Vagina (tissue), 2 donors: ENCODE measurements around the gene ADAMTS12. TPM values are rescaled to one million over a fixed set of nuclear protein-coding genes. Genes with fewer than 3 reads are reported as not detected.

Experiments used
- DNase-seq, 2 donors: peaks; one replicate each; pipeline ENCODE4 v3.0.0-alpha.2; 2017; ENCODE audit errors: extremely low spot score in 2 of 2
- H3K27ac ChIP-seq: fragments of 200-600 bp; sonication (generic); one replicate; pipeline ENCODE4 v1.5.1; 2019
- H3K27me3 ChIP-seq: fragments of 200-600 bp; sonication (generic); one replicate; pipeline ENCODE4 v1.5.1; 2019
- H3K36me3 ChIP-seq, 2 donors: fragments of 200-600 bp; sonication (generic); one replicate each; pipeline ENCODE4 v1.5.1; 2017 to 2019
- H3K4me1 ChIP-seq: fragments of 200-600 bp; sonication (generic); one replicate; pipeline ENCODE4 v1.5.1; 2019
- H3K4me3 ChIP-seq, 2 donors: fragments of 200-600 bp; sonication (generic); 1 replicate in 1 of 2; 2 replicates in 1 of 2; pipeline ENCODE4 v1.5.1; 2016 to 2019
- H3K9me3 ChIP-seq: fragments of 200-600 bp; sonication (generic); one replicate; pipeline ENCODE4 v1.5.1; 2019
- POLR2A ChIP-seq, 2 donors: fragments of 450-650 bp; IDR thresholded peaks; one replicate each; pipeline ENCODE4 v1.6.1; 2017; ENCODE audit warnings: antibody characterized with exemption in 2 of 2, mild to moderate bottlenecking in 2 of 2, moderate library complexity in 2 of 2
- POLR2AphosphoS5 ChIP-seq, 2 donors: sonication (generic); formaldehyde crosslinking; IDR thresholded peaks; one replicate each; pipeline ENCODE4 v1.9.0; 2017; ENCODE audit warnings: antibody characterized with exemption in 2 of 2, mild to moderate bottlenecking in 2 of 2, low read depth in 1 of 2; ENCODE audit not compliant: insufficient read depth in 1 of 2
- intact Hi-C: fragments of 100-400 bp; cut with DNase I; formaldehyde crosslinking; loops from one replicate; pipeline ENCODE4 v1.15.1; 2023
- total RNA-seq: library from RNA; depleted of rRNA; stranded (reverse); fragments of >200 nt; gene quantifications from one replicate; pipeline ENCODE4 v1.2.3, GENCODE V29; 2016
- TF ChIP-seq, protein P1 (sequence below), 3 experiments: fragments of 450-650 bp in 2 of 3; fragments of 200-600 bp in 1 of 3; sonication (generic) in 1 of 3; IDR thresholded peaks; one replicate each; pipeline ENCODE4 v1.5.1; 2017 to 2019; ENCODE audit warnings: antibody characterized with exemption in 3 of 3, mild to moderate bottlenecking in 2 of 3, moderate library complexity in 2 of 3

Gene ADAMTS12
- total RNA-seq, 1 donor from 2014 or later = 7.6 TPM

GRCh38 chr5:33850100-33850594 is 41.6 kb downstream of the ADAMTS12 start:
- no peaks in the 10 kb centered on the region for H3K9me3 ChIP-seq
- no peaks in the 10 kb centered on the region for H3K27me3 ChIP-seq
- H3K4me1 ChIP-seq = peaks cover 8% of the 10 kb centered on the region
- no peaks in the 10 kb centered on the region for H3K36me3 ChIP-seq
- no peak for DNase-seq
- no peak overlapping the region for H3K27ac ChIP-seq
- TF ChIP-seq, protein P1, sequence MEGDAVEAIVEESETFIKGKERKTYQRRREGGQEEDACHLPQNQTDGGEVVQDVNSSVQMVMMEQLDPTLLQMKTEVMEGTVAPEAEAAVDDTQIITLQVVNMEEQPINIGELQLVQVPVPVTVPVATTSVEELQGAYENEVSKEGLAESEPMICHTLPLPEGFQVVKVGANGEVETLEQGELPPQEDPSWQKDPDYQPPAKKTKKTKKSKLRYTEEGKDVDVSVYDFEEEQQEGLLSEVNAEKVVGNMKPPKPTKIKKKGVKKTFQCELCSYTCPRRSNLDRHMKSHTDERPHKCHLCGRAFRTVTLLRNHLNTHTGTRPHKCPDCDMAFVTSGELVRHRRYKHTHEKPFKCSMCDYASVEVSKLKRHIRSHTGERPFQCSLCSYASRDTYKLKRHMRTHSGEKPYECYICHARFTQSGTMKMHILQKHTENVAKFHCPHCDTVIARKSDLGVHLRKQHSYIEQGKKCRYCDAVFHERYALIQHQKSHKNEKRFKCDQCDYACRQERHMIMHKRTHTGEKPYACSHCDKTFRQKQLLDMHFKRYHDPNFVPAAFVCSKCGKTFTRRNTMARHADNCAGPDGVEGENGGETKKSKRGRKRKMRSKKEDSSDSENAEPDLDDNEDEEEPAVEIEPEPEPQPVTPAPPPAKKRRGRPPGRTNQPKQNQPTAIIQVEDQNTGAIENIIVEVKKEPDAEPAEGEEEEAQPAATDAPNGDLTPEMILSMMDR (IDR thresholded peaks at IDR 0.05) = no peak
- TF ChIP-seq POLR2A (IDR thresholded peaks at IDR 0.05) = no peak
- no peak for TF ChIP-seq POLR2AphosphoS5 (IDR thresholded peaks at IDR 0.05; ENCODE audit: insufficient read depth in 1 of 2, low read depth in 1 of 2)
- H3K4me3 ChIP-seq = no peak overlapping the region
- intact Hi-C loops = no loop called here

DNA sequence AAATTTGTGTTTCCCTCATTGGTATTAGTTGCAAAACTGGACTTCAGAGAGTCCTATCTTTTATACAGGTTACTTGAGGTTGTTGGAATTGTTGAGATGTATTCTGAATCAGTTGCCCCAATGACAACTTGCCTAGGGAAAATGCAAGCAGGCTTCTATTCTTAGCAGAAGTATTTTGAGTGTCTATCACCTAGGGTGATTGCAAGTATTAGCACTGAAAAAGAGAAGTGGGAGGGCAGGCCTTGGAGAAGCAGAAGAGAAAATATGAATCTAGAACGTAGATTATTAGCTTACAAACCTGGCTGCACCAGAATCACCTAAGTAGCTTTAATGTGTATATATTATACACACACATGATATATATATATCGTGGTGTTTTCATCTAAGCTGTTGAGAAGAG is 43.2 kb downstream of the ADAMTS12 start:
- Histone ChIP-seq H3K36me3 (no peaks in the 10 kb centered on the region), H3K27me3 (no peaks in the 10 kb centered on the region), H3K4me3 (no peak overlapping the region), H3K4me1 (peaks cover 8% of the 10 kb centered on the region), H3K27ac (no peak overlapping the region), H3K9me3 (no peaks in the 10 kb centered on the region)
- TF ChIP-seq POLR2A (IDR thresholded peaks at IDR 0.05) (no peak), POLR2AphosphoS5 (IDR thresholded peaks at IDR 0.05; ENCODE audit: insufficient read depth in 1 of 2, low read depth in 1 of 2) (no peak)
- TF ChIP-seq, protein P1 (IDR thresholded peaks at IDR 0.05) = no peak
- intact Hi-C loops = no loop called here
- no peak for DNase-seq

GRCh38 chr5:33846851-33847250 is 44.9 kb downstream of the ADAMTS12 start:
- intact Hi-C loops = no loop called here
- H3K27ac ChIP-seq = no peak overlapping the region

DNA sequence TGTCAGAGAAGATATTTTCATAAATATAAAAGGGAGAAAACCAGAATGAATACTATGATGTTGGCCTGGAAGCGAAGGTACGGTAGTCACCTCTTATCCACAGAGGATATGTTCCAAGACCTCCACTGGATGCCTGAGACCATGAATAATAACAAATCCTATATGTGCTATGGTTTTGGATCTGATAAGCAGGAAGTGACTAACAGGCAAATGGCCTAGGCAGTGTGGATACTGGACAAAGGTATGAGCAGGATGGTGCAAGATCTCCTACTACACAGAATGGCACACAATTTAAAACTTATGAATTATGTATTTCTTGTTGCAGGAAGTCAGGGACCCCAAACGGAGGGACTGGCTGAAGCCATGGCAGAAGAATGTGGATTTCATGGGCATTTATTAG is 48.2 kb downstream of the ADAMTS12 start:
- intact Hi-C loops = no loop called here
- DNase-seq = no peak
- TF ChIP-seq POLR2AphosphoS5 (IDR thresholded peaks at IDR 0.05; ENCODE audit: insufficient read depth in 1 of 2, low read depth in 1 of 2) (no peak), POLR2A (IDR thresholded peaks at IDR 0.05) (no peak)
- TF ChIP-seq, protein P1 (IDR thresholded peaks at IDR 0.05) = no peak

More at GRCh38 chr5:33846851-33847250, 44.9 kb downstream of the ADAMTS12 start:
- TF ChIP-seq POLR2A (IDR thresholded peaks at IDR 0.05) (no peak), POLR2AphosphoS5 (IDR thresholded peaks at IDR 0.05; ENCODE audit: insufficient read depth in 1 of 2, low read depth in 1 of 2) (no peak)
- TF ChIP-seq, protein P1 (IDR thresholded peaks at IDR 0.05) = no peak
- H3K27me3 ChIP-seq = no peaks in the 10 kb centered on the region
- H3K4me3 ChIP-seq = no peak overlapping the region
- H3K36me3 ChIP-seq = no peaks in the 10 kb centered on the region
- DNase-seq = no peak
- no peaks in the 10 kb centered on the region for H3K4me1 ChIP-seq
- H3K9me3 ChIP-seq = no peaks in the 10 kb centered on the region

GRCh38 chr5:33842456-33842855 is 49.3 kb downstream of the ADAMTS12 start:
- TF ChIP-seq POLR2A (IDR thresholded peaks at IDR 0.05) (no peak), POLR2AphosphoS5 (IDR thresholded peaks at IDR 0.05; ENCODE audit: insufficient read depth in 1 of 2, low read depth in 1 of 2) (no peak)
- TF ChIP-seq, protein P1 (IDR thresholded peaks at IDR 0.05) = no peak
- Histone ChIP-seq H3K4me3 (no peak overlapping the region), H3K4me1 (no peaks in the 10 kb centered on the region), H3K27me3 (no peaks in the 10 kb centered on the region), H3K27ac (no peak overlapping the region), H3K9me3 (no peaks in the 10 kb centered on the region), H3K36me3 (no peaks in the 10 kb centered on the region)
- intact Hi-C loops = no loop called here
- no peak for DNase-seq

More for the DNA sequence above, 48.2 kb downstream of the ADAMTS12 start:
- no peaks in the 10 kb centered on the region for H3K9me3 ChIP-seq
- H3K27ac ChIP-seq = no peak overlapping the region
- no peaks in the 10 kb centered on the region for H3K36me3 ChIP-seq
- H3K27me3 ChIP-seq = no peaks in the 10 kb centered on the region
- H3K4me1 ChIP-seq = no peaks in the 10 kb centered on the region
- no peak overlapping the region for H3K4me3 ChIP-seq
